Vagina (tissue), 2 donors: Measurements from ENCODE around the gene IL31RA. TPM values are rescaled to one million over a fixed set of nuclear protein-coding genes. Genes with fewer than 3 reads are reported as not detected.

Experiments used
- DNase-seq, 2 donors: peaks; one replicate each; pipeline ENCODE4 v3.0.0-alpha.2; 2017; ENCODE audit errors: extremely low spot score in 2 of 2
- H3K27ac ChIP-seq: fragments of 200-600 bp; sonication (generic); one replicate; pipeline ENCODE4 v1.5.1; 2019
- H3K27me3 ChIP-seq: fragments of 200-600 bp; sonication (generic); one replicate; pipeline ENCODE4 v1.5.1; 2019
- H3K36me3 ChIP-seq, 2 donors: fragments of 200-600 bp; sonication (generic); one replicate each; pipeline ENCODE4 v1.5.1; 2017 to 2019
- H3K4me1 ChIP-seq: fragments of 200-600 bp; sonication (generic); one replicate; pipeline ENCODE4 v1.5.1; 2019
- H3K4me3 ChIP-seq, 2 donors: fragments of 200-600 bp; sonication (generic); 1 replicate in 1 of 2; 2 replicates in 1 of 2; pipeline ENCODE4 v1.5.1; 2016 to 2019
- H3K9me3 ChIP-seq: fragments of 200-600 bp; sonication (generic); one replicate; pipeline ENCODE4 v1.5.1; 2019
- POLR2A ChIP-seq, 2 donors: fragments of 450-650 bp; IDR thresholded peaks; one replicate each; pipeline ENCODE4 v1.6.1; 2017; ENCODE audit warnings: antibody characterized with exemption in 2 of 2, mild to moderate bottlenecking in 2 of 2, moderate library complexity in 2 of 2
- POLR2AphosphoS5 ChIP-seq, 2 donors: sonication (generic); formaldehyde crosslinking; IDR thresholded peaks; one replicate each; pipeline ENCODE4 v1.9.0; 2017; ENCODE audit warnings: antibody characterized with exemption in 2 of 2, mild to moderate bottlenecking in 2 of 2, low read depth in 1 of 2; ENCODE audit not compliant: insufficient read depth in 1 of 2
- intact Hi-C: fragments of 100-400 bp; cut with DNase I; formaldehyde crosslinking; loops from one replicate; pipeline ENCODE4 v1.15.1; 2023
- total RNA-seq: library from RNA; depleted of rRNA; stranded (reverse); fragments of >200 nt; gene quantifications from one replicate; pipeline ENCODE4 v1.2.3, GENCODE V29; 2016
- TF ChIP-seq, protein P1 (sequence below), 3 experiments: fragments of 450-650 bp in 2 of 3; fragments of 200-600 bp in 1 of 3; sonication (generic) in 1 of 3; IDR thresholded peaks; one replicate each; pipeline ENCODE4 v1.5.1; 2017 to 2019; ENCODE audit warnings: antibody characterized with exemption in 3 of 3, mild to moderate bottlenecking in 2 of 3, moderate library complexity in 2 of 3

The IL31RA gene
- total RNA-seq, 1 donor from 2014 or later, result not detected

DNA sequence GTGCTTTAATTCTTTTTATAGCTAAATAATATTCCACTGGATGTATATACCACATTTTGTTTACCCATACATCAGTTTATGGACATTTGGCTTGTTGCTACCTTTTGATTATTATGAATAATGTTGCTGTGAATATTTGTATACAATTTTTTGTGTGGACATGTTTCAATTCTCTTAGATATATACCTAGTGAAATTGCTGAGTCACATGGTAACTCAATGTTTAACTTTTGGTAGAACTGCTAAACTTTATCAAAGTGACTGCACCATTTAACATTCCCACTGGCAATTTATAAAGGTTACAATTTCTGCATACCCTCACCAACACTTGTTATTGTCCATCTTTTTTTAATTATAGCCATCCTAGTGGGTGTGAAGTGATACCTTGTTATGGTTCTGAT, 22.1 kb downstream of the IL31RA start:
- no peaks in the 10 kb centered on the region for H3K27me3 ChIP-seq
- no peak overlapping the region for H3K4me3 ChIP-seq
- H3K27ac ChIP-seq, result no peak overlapping the region
- H3K9me3 ChIP-seq, result peaks cover 4% of the 10 kb centered on the region
- TF ChIP-seq, protein P1, sequence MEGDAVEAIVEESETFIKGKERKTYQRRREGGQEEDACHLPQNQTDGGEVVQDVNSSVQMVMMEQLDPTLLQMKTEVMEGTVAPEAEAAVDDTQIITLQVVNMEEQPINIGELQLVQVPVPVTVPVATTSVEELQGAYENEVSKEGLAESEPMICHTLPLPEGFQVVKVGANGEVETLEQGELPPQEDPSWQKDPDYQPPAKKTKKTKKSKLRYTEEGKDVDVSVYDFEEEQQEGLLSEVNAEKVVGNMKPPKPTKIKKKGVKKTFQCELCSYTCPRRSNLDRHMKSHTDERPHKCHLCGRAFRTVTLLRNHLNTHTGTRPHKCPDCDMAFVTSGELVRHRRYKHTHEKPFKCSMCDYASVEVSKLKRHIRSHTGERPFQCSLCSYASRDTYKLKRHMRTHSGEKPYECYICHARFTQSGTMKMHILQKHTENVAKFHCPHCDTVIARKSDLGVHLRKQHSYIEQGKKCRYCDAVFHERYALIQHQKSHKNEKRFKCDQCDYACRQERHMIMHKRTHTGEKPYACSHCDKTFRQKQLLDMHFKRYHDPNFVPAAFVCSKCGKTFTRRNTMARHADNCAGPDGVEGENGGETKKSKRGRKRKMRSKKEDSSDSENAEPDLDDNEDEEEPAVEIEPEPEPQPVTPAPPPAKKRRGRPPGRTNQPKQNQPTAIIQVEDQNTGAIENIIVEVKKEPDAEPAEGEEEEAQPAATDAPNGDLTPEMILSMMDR (IDR thresholded peaks at IDR 0.05), result no peak
- no peak for TF ChIP-seq POLR2A (IDR thresholded peaks at IDR 0.05)
- TF ChIP-seq POLR2AphosphoS5 (IDR thresholded peaks at IDR 0.05; ENCODE audit: insufficient read depth in 1 of 2, low read depth in 1 of 2), result no peak
- DNase-seq, result no peak
- peaks cover 8% of the 10 kb centered on the region for H3K4me1 ChIP-seq
- H3K36me3 ChIP-seq, result no peaks in the 10 kb centered on the region
- intact Hi-C loops, result no loop called here

DNA sequence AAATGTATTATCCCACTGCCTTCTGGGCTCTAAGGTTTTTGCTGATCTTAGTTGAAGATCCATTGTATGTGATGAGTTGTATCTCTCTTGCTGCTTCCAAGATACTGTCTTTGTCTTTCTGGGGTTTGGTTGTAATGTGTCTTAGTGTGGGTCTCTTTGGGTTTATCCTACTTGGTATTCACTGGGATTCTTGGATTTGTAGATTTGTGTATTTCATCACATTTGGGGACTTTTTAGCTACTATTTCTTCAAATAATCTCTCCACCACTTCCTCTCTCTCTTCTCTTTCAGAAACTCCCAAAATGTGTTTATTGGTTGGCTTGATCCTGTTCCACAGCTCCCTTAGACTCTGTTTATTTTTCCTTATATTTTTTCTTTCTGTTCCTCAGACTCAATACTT, 26.5 kb downstream of the IL31RA start:
- Histone ChIP-seq H3K9me3 (peaks cover 4% of the 10 kb centered on the region), H3K27ac (no peak overlapping the region), H3K4me1 (no peaks in the 10 kb centered on the region), H3K4me3 (no peak overlapping the region), H3K27me3 (no peaks in the 10 kb centered on the region), H3K36me3 (no peaks in the 10 kb centered on the region)
- TF ChIP-seq POLR2AphosphoS5 (IDR thresholded peaks at IDR 0.05; ENCODE audit: insufficient read depth in 1 of 2, low read depth in 1 of 2) (no peak), POLR2A (IDR thresholded peaks at IDR 0.05) (no peak)
- TF ChIP-seq, protein P1 (IDR thresholded peaks at IDR 0.05), result no peak
- intact Hi-C loops, result no loop called here
- no peak for DNase-seq

DNA sequence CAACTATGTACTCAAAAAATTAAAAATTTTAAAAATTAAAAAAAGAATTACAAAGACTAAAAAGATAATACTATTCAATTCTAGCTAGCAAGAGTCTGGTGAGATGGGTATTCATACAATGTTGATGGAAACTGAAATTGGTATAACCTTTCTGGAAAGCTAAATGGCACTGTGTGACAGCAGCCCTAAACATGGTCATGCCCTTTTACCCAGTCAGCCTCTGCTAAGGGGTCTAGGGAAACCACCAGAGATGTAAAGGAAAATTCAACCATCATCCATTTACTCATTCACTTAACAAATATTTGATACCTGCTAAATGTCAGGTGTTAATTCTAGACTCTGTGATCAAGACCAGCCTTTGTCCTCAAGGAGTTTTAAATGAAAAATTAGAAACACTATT, 29.3 kb downstream of the IL31RA start:
- Histone ChIP-seq H3K4me3 (no peak overlapping the region), H3K27ac (no peak overlapping the region), H3K4me1 (no peaks in the 10 kb centered on the region), H3K36me3 (no peaks in the 10 kb centered on the region), H3K27me3 (no peaks in the 10 kb centered on the region), H3K9me3 (peaks cover 4% of the 10 kb centered on the region)
- TF ChIP-seq POLR2AphosphoS5 (IDR thresholded peaks at IDR 0.05; ENCODE audit: insufficient read depth in 1 of 2, low read depth in 1 of 2), result no peak
- TF ChIP-seq, protein P1 (IDR thresholded peaks at IDR 0.05), result no peak
- TF ChIP-seq POLR2A (IDR thresholded peaks at IDR 0.05), result no peak
- DNase-seq, result no peak
- intact Hi-C loops, result no loop called here

DNA sequence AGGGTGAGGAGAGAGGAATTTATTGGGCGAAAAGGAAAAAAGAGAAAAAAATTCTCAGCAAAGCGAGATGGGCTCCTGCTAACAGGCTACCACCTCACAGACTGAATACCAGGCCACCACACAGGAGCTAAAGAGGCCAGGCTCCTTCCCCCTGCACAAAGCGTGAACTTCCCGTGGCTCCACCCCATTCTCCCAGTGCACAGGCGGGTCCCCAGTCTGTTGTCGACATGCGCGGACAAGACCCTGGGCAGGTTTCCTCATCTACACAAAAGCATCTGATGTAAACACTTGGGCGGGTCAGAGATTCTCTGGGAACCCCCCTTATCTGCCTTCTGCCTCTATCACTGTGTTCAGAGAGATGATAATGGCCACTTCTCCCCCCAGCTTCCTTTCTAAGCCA, 34.2 kb downstream of the IL31RA start:
- TF ChIP-seq POLR2A (IDR thresholded peaks at IDR 0.05) (no peak), POLR2AphosphoS5 (IDR thresholded peaks at IDR 0.05; ENCODE audit: insufficient read depth in 1 of 2, low read depth in 1 of 2) (no peak)
- TF ChIP-seq, protein P1 (IDR thresholded peaks at IDR 0.05), result no peak
- Histone ChIP-seq H3K27ac (no peak overlapping the region), H3K4me1 (no peaks in the 10 kb centered on the region), H3K9me3 (no peaks in the 10 kb centered on the region), H3K36me3 (no peaks in the 10 kb centered on the region), H3K4me3 (no peak overlapping the region), H3K27me3 (no peaks in the 10 kb centered on the region)
- DNase-seq, result no peak
- intact Hi-C loops, result no loop called here

DNA sequence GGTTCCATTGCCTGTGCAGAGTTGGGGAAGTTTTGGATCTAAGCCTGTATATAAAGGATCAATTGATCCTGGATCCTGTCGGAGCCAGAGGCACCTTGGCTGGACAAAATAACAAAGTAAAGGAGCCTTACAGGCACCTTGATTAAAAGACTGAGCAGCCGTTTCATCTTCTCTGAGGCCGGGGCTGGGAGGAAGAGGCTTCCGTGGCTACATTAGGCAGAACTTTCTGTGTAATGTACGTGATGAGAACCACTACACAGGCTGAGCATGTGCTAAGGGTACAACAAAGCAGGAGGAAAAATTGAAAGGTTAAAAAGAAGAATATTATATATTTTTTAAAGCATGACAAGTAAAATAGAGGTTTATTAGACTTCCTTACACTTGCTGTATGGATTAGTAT, 37.0 kb downstream of the IL31RA start:
- H3K4me1 ChIP-seq, result no peaks in the 10 kb centered on the region
- TF ChIP-seq, protein P1 (IDR thresholded peaks at IDR 0.05), result no peak
- no peak for TF ChIP-seq POLR2AphosphoS5 (IDR thresholded peaks at IDR 0.05; ENCODE audit: insufficient read depth in 1 of 2, low read depth in 1 of 2)
- no peak for TF ChIP-seq POLR2A (IDR thresholded peaks at IDR 0.05)
- intact Hi-C loops, result no loop called here
- no peak overlapping the region for H3K27ac ChIP-seq
- H3K4me3 ChIP-seq, result no peak overlapping the region
- no peaks in the 10 kb centered on the region for H3K9me3 ChIP-seq
- no peak for DNase-seq
- no peaks in the 10 kb centered on the region for H3K36me3 ChIP-seq
- no peaks in the 10 kb centered on the region for H3K27me3 ChIP-seq
